HG03565 (cell line): ENCODE results near the gene EXOC3.
"Not testable (repeated sequence)": the region's sequence is repeated elsewhere in the genome, so short reads cannot be mapped to it uniquely, and the experiment has no call there.

Experiments used
- ATAC-seq: cut with Tn5 transposase; IDR thresholded peaks from one replicate; pipeline ENCODE4 v1.9.1; 2021; ENCODE audit warnings: mild to moderate bottlenecking, moderate library complexity; ENCODE audit not compliant: unreplicated experiment

The EXOC3 gene

DNA sequence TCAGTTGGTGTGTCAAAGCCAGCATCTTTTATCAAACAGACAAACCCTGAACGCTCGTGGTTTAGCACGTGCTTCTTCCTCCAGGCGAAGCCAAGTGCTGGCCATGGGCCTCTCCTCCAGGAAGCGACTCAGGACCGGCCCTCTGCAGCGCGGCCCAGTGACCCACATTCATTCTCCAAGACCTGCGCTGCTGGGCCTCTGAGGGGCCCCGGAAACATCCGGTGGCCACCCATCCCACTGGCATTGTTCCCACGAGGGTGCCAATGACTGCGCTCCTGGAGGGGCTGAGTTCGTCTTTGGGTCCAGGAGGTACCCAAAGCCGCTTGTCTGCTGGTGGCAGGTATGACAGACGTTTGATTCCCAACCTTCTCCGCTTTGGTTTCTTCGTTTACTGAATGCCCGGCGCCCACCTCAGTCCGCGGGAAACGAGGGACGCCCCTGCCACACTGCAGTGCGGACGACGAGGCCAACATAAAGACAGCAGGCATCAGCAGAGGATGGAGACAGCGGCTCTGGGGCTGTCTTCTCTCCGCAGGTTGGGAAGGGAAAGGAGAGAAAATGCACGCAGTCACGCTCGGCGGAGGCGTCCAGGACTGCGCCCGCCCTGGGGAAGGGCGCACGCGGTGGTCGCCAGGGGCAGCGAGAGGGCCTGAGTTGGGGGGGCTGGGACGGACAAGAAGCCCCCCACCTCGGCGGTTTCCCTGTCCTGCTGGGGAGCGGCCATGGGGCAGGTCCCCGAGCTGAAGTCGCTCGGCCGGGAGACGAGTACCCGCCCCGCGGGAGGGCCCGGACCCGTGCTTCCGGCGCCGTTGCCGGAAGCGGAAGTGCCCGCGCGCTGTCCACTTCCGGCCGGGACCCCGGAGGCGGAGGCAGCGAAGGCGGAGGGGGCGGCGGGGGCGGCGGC is at the start of gene EXOC3:
TSS of gene EXOC3 (plus strand) at position 842 of the 904 bp plus-strand sequence. CDS start 3,030 bp downstream, outside the sequence.
- ATAC-seq: peak; percentile 73

DNA sequence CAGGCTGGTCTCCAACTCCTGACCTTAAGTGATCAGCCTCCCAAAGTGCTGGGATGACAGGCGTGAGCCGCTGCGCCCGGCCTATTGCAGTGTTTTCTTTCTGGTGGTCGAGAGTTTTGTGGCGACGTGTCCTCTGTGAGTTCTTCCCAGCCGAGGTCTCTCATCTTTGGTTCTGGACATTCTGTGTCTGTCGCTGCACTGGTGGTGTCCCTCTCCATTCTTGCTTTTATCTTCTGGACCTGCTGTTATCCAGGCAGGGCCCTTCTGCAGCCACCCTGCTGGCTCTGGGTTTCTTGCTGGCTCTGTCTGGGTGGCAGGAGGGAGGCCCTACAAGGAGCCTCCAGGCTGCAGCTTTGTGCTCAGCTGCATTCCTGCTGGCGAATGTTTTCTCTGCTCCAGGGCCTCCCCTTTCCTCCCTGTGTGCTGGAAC is 49.1 kb upstream of the EXOC3 start:
- no peak for ATAC-seq

DNA sequence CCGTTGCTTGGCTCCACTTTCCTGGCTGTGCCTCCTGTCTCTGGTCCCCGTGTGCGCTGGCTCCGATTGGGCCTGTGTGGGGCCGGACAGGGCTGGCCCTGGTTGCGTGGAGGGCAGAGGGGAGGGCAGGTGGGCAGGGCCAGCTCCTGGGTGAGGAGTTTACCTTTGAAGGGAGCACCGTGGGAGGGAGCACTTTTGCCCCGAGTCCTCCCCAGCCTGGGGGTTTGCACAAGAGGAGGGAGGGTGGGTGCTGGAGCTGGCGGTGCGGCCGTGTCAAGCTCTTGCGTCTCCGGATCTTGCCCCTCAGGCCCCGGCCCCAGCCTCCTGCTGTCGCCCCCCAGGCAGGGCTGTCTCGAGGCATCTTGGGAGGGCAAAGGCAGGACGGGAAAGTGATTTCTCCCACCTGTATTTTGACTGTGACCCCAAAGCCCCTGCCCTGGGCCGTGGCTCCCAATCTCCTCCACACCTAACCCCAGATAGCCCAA is 48.3 kb upstream of the EXOC3 start:
- no peak for ATAC-seq

DNA sequence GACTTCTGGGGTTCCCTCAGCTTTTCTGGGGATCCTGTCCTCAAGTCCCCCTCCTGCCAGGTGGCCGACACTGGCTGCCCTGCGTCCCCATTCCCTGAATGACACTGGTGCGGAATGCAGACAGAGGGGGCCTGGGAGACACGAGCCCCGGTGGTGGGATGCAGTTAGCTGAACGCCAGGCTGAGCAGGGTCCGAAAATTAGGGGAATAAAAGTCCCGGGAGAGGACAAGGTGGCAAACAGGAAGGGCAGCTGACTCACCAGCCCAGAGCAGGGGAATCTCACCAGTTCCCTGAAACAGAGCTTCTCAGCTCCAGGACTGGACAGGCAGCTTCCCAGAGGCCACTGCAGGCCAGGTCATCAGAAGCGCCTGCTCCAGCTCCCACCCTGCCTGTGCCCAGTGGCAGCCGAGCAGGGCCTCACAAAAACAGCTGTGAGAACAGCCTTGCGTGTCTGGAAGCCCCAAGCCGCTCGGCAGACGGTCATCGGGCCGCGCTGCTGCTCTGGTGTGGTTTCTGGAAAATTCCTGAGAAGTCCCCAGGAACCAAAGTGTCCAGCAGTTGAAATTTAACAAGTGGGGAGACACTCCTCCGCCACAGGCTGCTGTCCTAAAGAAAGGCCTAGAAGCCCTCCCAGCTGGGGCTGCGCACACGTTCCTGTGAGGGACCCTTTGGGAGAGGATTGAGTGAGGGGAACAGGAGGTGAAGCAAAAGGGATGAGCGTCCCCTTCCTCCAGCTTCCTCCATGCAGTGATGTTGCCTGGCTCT is 47.6 kb upstream of the EXOC3 start:
- ATAC-seq: no peak

DNA sequence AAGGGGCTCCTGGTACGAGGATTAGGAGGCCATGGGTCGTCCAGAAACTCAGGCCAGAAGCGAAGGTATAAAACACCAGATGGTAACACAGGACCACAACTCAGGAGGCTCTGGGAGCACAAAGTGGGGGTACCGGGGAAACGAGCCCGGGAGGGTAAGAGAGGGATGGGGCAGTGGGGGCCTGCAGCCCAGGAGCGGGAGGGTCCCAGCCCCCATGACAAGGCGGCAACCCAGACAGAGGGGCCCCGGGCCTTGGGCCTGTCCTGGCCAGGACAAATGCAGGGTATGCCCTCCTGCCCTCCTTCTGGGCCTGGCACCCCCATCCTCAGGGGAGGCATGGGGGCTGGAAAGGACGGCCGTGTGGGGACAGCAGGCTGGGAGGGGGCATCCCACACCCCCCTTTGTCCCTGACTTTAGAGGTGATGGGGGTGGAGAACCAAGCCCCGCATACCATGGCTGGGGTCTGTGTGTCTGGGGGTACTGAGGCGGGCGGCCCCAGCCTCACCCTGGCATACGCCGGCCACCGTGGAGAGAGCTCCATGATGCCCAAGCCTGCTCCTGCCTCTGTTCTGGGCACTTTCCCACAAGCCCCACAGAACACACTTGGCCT is 47.0 kb upstream of the EXOC3 start:
- ATAC-seq: no peak

DNA sequence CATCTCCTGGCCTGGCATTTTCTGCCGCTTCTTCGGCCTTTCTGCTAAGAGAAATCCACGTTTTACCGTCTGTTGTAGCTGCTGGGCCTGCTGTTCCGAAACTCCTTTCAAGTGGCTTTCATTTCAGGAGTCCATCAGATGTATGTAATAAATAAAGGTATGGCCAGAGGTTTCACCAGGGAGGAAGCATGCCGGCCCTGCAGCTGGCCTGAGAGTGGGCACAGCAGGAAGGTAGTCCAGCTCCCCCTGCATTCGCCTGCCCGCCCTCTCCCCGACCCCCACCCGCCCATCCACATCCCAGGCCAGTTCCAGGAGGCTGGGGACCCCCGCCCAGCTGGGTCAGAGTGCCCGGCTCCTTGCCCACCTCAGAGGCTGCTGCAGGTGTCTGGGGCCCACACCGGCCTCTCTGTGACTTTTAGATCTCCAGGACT is 46.4 kb upstream of the EXOC3 start:
- no peak for ATAC-seq

DNA sequence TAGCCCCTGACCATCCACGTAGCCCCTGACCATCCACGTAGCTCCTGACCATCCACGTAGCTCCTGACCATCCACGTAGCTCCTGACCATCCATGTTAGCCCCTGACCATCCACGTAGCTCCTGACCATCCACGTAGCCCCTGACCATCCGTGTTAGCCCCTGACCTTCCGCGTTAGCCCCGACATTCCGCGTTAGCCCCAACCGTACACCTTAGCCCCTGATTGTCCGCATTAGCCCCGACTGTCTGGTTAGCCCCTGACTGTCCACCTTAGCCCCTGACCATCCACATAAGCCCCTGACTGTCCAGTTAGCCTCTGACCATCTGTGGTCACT is 44.9 kb upstream of the EXOC3 start:
- ATAC-seq: not testable (repeated sequence)

DNA sequence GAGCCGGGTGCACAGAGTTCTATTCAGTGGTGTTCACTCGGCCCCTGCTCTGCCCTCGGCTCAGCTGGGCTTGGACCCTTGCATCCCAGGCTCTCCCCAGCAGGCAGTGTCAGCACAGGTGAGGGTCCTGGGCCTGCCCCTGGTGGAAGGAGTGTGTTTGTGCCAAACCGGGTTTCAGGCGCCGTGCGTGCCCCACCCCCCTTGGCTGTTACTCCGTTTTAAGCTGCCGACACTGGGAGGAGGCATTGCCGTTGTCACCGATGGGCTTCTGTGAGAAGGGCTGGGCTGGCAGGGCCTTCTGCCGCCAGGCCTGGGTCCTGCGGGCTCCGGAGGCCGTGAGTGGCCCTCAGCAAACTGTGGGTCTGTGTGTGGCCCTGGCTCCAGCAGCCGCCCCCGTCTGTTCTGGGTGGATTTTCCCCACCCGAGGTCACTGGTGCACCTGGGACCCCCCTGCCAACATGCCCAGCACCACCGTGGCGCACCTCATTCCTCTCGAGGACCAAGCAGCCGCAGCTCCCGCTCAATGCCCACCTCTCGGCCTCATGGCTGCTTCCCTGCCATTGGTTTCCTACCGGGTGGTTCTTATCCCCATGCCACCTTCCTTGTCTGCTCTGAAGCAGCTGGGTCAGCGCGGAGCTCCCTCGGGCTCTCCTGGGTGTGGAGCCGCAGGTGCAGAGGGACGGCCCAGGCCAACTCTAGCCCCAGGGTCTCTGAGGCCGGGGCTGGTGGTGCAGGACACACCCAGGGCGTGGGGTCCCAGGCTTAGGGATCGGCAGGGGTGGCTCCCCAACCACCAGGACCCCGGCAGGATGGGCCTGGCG is 44.3 kb upstream of the EXOC3 start:
- ATAC-seq: no peak

DNA sequence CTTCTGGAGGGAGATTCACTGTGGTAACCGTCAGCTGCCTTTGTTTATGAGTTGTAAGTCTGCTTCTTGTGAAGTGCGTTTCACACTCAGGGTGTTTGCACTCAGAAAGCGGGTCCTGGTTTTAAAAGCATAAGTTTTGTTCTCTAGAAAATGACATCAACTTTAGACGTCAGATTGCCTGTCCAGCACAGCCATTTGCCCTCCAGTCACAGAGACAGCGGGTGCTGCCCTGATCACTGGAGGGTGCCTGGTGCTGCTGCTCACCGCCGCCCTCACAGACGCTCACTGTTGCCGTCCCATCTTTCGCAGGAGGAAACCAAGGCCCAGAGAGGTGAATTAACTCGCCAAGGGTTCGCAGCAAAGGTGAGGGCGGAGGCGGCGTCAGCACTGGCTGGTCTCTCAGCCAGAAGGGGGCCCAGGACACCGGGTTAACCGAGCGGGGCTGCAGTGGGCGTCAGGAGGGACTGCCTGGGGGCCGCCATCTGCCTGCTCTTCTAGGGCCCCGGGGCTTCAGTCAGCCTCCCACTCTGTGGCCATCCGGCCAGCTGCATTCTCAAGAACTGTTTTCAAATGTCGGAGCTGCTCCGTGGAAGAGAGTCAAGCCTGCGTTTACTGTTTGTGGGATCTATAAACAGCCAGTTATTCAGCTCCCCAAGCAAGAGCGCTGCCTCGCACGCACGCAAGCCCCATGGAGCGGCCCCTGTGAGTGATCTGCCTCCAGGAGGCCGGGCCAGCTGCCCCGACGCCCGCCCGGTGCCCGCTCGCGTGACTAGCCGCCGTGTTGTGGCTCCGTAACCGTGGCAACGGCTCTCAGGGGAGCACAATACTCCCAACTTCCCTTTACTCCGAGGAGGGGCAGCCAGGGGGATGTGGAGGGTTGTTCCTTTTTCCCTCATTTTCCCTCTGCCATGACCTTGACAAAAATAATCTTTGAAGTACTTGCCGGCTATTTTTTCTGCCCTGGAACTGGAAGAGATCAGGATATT is 43.4 kb upstream of the EXOC3 start:
- peak; percentile 51 for ATAC-seq

DNA sequence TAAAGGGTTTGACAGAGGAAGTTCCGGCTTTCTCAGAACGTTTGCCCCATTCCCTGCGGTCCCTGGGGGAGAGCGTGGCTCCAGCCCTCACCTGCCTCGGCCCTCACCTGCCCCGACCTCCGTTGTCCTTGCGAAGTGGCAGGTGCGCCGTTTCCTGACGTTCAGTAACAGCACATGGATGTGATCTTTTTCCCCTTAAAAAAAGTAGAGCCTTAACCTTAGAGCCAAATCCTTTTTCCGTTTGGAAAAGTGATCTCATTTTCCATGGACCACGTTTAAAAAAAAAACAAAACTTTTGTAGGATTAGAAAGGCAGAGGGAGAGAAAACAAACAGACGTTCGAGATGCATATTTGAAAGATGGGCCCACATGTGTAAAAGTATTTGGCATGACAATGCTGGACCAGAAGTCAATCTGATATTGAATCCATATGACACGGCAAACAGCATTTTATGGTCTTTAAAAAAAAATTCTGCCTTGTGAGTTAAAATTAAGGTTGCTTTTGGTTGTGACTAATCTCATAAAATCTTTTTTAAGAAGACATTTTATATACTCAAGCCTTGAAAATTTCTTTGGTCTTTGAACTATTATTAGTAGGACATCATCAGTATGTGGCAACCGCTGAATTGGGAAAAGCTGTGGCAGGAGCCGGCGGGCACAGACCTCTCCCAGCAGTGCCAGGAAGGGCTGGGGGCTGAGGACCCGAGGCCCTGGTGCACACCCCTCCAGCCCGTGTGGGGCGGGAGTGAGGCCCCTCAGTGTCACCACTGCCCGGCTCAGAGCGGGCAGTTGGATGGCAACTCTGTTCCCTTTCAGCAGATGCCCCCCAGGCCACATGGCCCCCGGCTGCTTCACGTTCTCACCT is 42.5 kb upstream of the EXOC3 start:
- no peak for ATAC-seq

DNA sequence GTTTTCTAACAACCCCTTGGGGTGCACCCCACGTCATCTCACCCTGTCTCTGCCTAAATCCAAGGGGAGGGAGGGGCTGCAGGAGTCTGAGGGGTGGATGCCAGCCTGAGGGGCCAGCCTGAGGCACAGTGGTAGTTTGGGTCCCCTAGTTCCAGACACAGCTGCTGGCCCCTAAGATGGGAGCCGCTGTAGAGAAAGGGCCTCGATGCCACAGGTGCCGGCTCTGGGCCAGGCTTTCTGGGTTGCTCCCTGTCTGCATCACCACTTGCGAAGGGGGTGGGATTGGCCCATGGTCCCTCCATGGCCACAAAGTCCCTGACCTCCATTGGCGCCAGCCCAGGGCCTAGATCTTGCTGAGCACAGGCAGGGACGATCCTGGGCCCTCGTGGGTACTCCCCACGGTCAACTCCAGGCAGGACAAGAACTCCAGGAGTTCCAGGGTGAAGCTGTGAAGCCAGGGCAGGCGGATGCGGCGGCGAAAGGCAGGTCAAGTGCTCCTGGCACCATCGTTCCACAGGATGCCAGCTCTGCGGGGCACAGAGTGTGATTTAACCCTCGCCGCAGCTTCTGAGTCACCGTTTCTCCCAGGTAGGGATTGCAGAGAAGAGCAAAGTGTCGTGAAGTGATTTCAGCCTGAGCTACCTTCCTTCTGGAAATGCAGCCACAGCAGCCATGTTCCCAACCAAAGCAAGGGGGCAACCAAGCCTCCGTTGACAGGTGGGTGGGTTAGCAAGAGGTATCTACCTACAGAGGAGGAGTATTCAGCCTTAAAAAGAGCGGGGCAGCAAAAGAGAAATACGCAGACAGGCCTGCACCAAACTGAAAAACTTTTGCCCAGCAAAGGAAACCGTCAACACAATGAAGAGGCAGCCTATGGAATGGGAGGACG is 41.6 kb upstream of the EXOC3 start:
- ATAC-seq: no peak

DNA sequence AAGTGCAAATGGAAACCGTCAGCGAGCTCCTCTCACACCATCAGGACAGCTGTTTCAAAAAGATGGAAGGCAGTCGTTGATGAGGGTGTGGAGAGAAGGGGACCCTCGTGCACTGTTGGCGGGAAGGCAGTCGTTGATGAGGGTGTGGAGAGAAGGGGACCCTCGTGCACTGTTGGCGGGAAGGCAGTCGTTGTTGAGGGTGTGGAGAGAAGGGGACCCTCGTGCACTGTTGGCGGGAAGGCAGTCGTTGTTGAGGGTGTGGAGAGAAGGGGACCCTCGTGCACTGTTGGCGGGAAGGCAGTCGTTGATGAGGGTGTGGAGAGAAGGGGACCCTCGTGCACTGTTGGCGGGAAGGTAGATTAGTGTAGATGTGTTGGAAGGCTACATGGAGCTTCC is 40.8 kb upstream of the EXOC3 start:
- ATAC-seq: not testable (repeated sequence)

DNA sequence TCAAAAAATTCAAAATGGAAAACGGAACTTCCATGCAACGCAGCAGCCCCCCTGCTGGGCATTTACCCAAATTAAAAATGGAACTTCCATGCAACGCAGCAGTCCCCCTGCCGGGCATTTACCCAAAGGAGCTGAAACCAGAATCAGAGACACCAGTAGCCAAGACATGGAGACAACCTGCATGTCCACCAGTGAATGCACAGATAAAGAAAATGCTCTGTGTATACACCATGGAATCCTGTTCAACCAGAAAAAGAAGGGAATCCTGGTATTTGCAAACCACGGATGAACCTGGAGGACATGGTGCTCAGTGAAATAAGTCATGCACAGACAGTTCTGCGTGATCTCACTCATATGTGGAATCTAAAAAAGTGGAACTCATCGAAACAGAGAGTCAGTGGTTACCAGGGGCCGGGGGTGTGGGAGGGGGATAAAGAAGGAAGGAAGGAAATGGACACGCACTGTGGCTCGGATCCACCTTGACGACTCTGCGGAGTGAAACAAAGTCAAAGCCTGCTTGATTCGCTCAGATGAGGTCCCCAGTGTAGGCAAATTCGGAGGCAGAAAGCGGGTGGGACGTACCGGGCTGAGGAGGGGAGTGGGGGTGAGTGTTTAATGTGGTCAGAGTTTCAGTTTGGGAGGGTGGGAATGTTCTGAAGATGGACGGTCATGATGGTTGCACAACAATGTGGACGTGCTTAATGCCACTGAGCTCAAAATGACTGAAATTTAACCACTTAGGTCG is 40.2 kb upstream of the EXOC3 start:
- ATAC-seq: peak; percentile 50

DNA sequence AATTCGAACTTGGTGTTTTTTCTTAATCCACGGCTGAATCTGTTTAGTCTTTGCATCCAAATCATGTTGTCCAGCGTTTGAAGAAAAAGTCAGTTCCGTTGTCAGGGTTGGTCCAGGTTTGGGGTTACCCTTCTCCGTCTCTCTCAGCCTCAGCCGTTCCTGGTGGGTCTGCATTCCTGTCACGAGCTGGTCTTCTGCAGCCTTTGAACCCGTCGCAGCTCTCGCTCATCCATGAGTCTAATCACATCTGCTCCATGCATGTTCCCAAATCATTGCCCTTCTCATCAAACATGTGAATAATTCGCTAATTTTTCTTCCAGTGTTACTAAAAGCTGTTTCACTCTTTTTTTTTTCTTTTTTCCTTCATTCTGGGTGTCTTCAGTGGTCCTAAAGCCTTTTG is 39.0 kb upstream of the EXOC3 start:
- ATAC-seq: no peak

DNA sequence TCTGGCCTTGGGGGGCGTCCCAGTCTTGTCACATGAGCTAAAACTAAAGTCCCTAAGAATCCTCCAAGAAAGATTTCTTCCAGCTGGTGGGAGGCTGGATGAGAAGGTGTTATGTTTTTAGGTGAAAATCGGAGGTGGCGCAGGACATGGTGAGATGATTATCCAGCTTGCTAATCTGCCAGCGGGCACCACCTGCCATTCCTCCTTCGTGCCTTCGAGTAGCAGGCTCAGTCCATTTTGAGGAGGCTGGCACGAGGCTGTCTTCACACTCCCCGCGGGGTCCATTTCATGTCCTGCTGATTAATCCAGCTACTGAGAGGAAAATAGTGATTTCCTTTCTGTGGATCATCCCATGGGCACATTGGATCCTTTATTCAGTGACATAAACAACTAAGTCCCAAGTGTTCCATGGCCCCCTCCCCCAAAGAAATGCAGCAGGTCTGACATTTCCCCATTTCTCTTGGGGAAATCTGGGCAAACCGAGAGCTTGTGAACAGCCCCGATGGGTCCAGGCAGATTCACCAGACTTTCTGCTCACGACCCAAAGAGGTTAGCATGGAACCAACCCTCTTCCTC is 38.2 kb upstream of the EXOC3 start:
- ATAC-seq: no peak

DNA sequence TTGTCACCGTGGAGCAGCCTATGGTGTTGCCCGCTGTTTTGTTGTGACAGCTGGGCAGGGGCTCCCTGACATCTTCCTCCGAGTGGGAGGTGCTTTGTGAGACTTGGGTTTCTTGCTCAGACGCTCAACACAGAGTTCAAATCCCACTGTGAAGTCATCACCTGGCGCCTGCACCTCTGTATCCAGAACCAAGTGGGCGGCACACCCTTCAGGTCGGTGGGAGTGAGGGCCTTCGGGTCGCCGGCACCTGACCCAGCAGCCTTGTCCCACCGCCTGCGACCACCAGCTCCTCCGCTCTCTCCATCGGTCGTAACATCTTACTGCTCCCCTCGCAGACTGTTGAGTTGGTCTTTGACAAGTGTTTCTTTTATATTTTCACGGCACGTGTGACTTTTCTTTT is 37.6 kb upstream of the EXOC3 start:
- no peak for ATAC-seq
